Loucy (cell line): ENCODE results near the gene CCDC187.

Experiments
- H2AFZ ChIP-seq: fragments of 200-600 bp; sonication (generic); 2 replicates; pipeline ENCODE4 v1.6.0; 2016; ENCODE audit warnings: antibody characterized with exemption, mild to moderate bottlenecking, low read length, moderate library complexity
- H3F3A ChIP-seq: fragments of 200-600 bp; 2 replicates; pipeline ENCODE4 v1.6.0; 2016; ENCODE audit warnings: antibody characterized with exemption, low read depth, mild to moderate bottlenecking
- H3K27me3 ChIP-seq: fragments of 200-600 bp; sonication (generic); 2 replicates; pipeline ENCODE4 v1.6.1; 2014; ENCODE audit warnings: low read length, mild to moderate bottlenecking; ENCODE audit not compliant: insufficient read depth, poor library complexity, severe bottlenecking
- H3K36me3 ChIP-seq: fragments of 200-600 bp; sonication (generic); 2 replicates; pipeline ENCODE4 v1.6.1; 2016; ENCODE audit warnings: low read length; ENCODE audit not compliant: insufficient read depth
- H3K4me1 ChIP-seq: fragments of 200-600 bp; sonication (generic); 2 replicates; pipeline ENCODE4 v1.5.1; 2014; ENCODE audit warnings: low read length, mild to moderate bottlenecking; ENCODE audit not compliant: insufficient read depth, poor library complexity, severe bottlenecking
- H3K4me2 ChIP-seq: fragments of 200-600 bp; sonication (generic); 2 replicates; pipeline ENCODE4 v1.6.0; 2014; ENCODE audit warnings: antibody characterized with exemption, low read length, low read depth, mild to moderate bottlenecking; ENCODE audit not compliant: poor library complexity, severe bottlenecking
- H3K4me3 ChIP-seq: fragments of 200-600 bp; sonication (generic); 2 replicates; pipeline ENCODE4 v1.5.1; 2014; ENCODE audit warnings: low read length, mild to moderate bottlenecking, mixed read lengths; ENCODE audit not compliant: poor library complexity, severe bottlenecking
- H3K79me2 ChIP-seq: fragments of 200-600 bp; sonication (generic); 2 replicates; pipeline ENCODE4 v1.6.1; 2014; ENCODE audit warnings: low read length; ENCODE audit not compliant: insufficient read depth
- H3K9ac ChIP-seq: fragments of 200-600 bp; sonication (generic); 2 replicates; pipeline ENCODE4 v1.6.0; 2014; ENCODE audit warnings: mild to moderate bottlenecking, low read depth, low read length, moderate library complexity; ENCODE audit not compliant: poor library complexity, severe bottlenecking
- H3K9me2 ChIP-seq: fragments of 200-600 bp; sonication (generic); replicated peaks from 2 replicates; pipeline ENCODE4 v1.6.1; 2016; ENCODE audit warnings: low read depth, low read length, mixed read lengths
- H3K9me3 ChIP-seq: fragments of 200-600 bp; sonication (generic); 2 replicates; pipeline ENCODE4 v1.6.1; 2014; ENCODE audit warnings: mild to moderate bottlenecking, antibody characterized with exemption, low read length, low read depth; ENCODE audit not compliant: insufficient read depth
- H4K20me1 ChIP-seq: fragments of 200-600 bp; sonication (generic); 2 replicates; pipeline ENCODE4 v1.6.0; 2014; ENCODE audit warnings: antibody characterized with exemption, low read length, mild to moderate bottlenecking; ENCODE audit not compliant: insufficient read depth, poor library complexity, severe bottlenecking
- CTCF ChIP-seq: fragments of 200-600 bp; sonication (generic); conservative IDR thresholded peaks from 2 replicates; pipeline ENCODE4 v1.5.1; 2014; ENCODE audit warnings: mild to moderate bottlenecking, antibody characterized with exemption, low read length
- EZH2phosphoT487 ChIP-seq: fragments of 200-600 bp; IDR thresholded peaks from 2 replicates; pipeline ENCODE4 v1.6.1; 2018; ENCODE audit warnings: antibody characterized with exemption, mild to moderate bottlenecking, moderate library complexity, borderline replicate concordance

Gene CCDC187

GRCh38 chr9:136207616-136208015 is 96.3 kb downstream of the CCDC187 start:
- Histone ChIP-seq H3K36me3 (peaks cover 49% of the 10 kb centered on the region; the same call in 1 of the 2 replicates), H3K4me3 (no peak overlapping the region), H3K9me3 (no peaks in the 10 kb centered on the region), H3K9ac (no peak overlapping the region), H4K20me1 (no peaks in the 10 kb centered on the region), H3F3A (no peaks in the 10 kb centered on the region), H2AFZ (no peak overlapping the region), H3K27me3 (no peaks in the 10 kb centered on the region), H3K9me2 (no peaks in the 10 kb centered on the region), H3K4me2 (no peak overlapping the region), H3K79me2 (no peaks in the 10 kb centered on the region), H3K4me1 (no peaks in the 10 kb centered on the region)
- TF ChIP-seq CTCF (no peak), EZH2phosphoT487 (no peak)

- Histone ChIP-seq H3K27me3 (no peaks in the 10 kb centered on the region), H3F3A (no peaks in the 10 kb centered on the region), H3K36me3 (peaks cover 43% of the 10 kb centered on the region; the same call in 1 of the 2 replicates), H3K4me3 (no peak overlapping the region), H4K20me1 (no peaks in the 10 kb centered on the region), H3K4me1 (no peaks in the 10 kb centered on the region), H3K79me2 (no peaks in the 10 kb centered on the region), H3K9ac (no peak overlapping the region), H3K9me2 (no peaks in the 10 kb centered on the region), H3K9me3 (no peaks in the 10 kb centered on the region), H2AFZ (no peak overlapping the region), H3K4me2 (no peak overlapping the region)
- TF ChIP-seq CTCF, result no peak
- TF ChIP-seq EZH2phosphoT487, result no peak
Observed at GRCh38 chr9:136206602-136207275, 97.2 kb downstream of the CCDC187 start.

DNA sequence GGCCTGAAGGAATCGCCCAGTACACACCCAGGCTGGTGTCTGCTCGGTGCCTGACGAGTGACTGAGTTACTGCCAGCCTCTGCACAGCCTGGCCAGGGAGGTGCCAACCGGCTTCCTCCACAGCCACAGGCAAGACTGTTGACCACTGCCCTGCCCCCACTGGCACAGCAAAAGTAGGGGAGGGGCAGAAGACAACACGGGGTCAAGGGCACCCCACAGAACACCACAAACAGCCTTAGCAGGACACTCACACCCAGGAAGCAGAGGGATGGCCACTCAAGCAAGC is 98.2 kb downstream of the CCDC187 start:
- no peaks in the 10 kb centered on the region for H3K9me2 ChIP-seq
- no peaks in the 10 kb centered on the region for H3F3A ChIP-seq
- H3K9ac ChIP-seq, result no peak overlapping the region
- H3K9me3 ChIP-seq, result no peaks in the 10 kb centered on the region
- no peaks in the 10 kb centered on the region for H3K4me1 ChIP-seq
- H3K4me2 ChIP-seq, result no peak overlapping the region
- H4K20me1 ChIP-seq, result no peaks in the 10 kb centered on the region
- no peak overlapping the region for H2AFZ ChIP-seq
- no peaks in the 10 kb centered on the region for H3K27me3 ChIP-seq
- TF ChIP-seq EZH2phosphoT487 (no peak), CTCF (no peak)
- H3K36me3 ChIP-seq, result peaks cover 33% of the 10 kb centered on the region; the same call in 1 of the 2 replicates
- H3K79me2 ChIP-seq, result no peaks in the 10 kb centered on the region
- no peak overlapping the region for H3K4me3 ChIP-seq
